ENCODE data around the gene KCNG2.

KCNG2 gene

GRCh38 chr18:79914614-79915160 is 116.9 kb downstream of the KCNG2 start:
- ChIA-PET POLR2A (no interaction called here), CTCF (no interaction called here)
- Histone ChIP-seq H3K9me3 (ENCODE audit: control insufficient read depth, insufficient read depth, low read depth, low read length) (no peaks in the 10 kb centered on the region), H3K4me3 (ENCODE audit: low read depth, low read length) (no peak overlapping the region), H3K36me3 (ENCODE audit: control insufficient read depth in 2 of 2, insufficient read depth in 1 of 2, low read length in 2 of 2) (peaks cover 0 to 20% of the 10 kb centered on the region in 2 experiments; a peak in 2 of 3 replicates), H3K27ac (ENCODE audit: extremely low read depth, low read depth, low read length) (no peak overlapping the region), H3K4me1 (ENCODE audit: control insufficient read depth, insufficient read depth, low read length) (no peaks in the 10 kb centered on the region)
- TF ChIP-seq ZSCAN5A (tag by site-specific recombination; IDR thresholded peaks at IDR 0.05) (no peak), KLF17 (tag by site-specific recombination; IDR thresholded peaks at IDR 0.05) (no peak), ZNF510 (tag by site-specific recombination; IDR thresholded peaks at IDR 0.05; ENCODE audit: insufficient replicate concordance) (no peak), SCRT2 (tag by site-specific recombination; IDR thresholded peaks at IDR 0.05) (no peak), REST (tag by site-specific recombination; IDR thresholded peaks at IDR 0.05) (no peak), ZNF223 (tag by site-specific recombination; IDR thresholded peaks at IDR 0.05) (no peak), ZNF580 (tag by site-specific recombination; IDR thresholded peaks at IDR 0.05) (no peak), ZNF561 (tag by site-specific recombination; IDR thresholded peaks at IDR 0.05; ENCODE audit: borderline replicate concordance) (no peak)

GRCh38 chr18:79915161-79916127 is 117.7 kb downstream of the KCNG2 start:
- CTCF ChIA-PET = no interaction called here
- no peak overlapping the region for H3K4me3 ChIP-seq (ENCODE audit: low read depth, low read length)
- H3K9me3 ChIP-seq (ENCODE audit: control insufficient read depth, insufficient read depth, low read depth, low read length) = no peaks in the 10 kb centered on the region
- H3K36me3 ChIP-seq (ENCODE audit: control insufficient read depth in 2 of 2, insufficient read depth in 1 of 2, low read length in 2 of 2) = peaks cover 0 to 20% of the 10 kb centered on the region in 2 experiments; a peak in 2 of 3 replicates
- no peak for TF ChIP-seq ZSCAN18 (tag by site-specific recombination; IDR thresholded peaks at IDR 0.05)
- no peak for TF ChIP-seq ZFP37 (tag by site-specific recombination; IDR thresholded peaks at IDR 0.05)
- no peak for TF ChIP-seq ZNF707 (tag by site-specific recombination; IDR thresholded peaks at IDR 0.05)
- TF ChIP-seq YY1 (tag by site-specific recombination; IDR thresholded peaks at IDR 0.05) = no peak
- H3K27ac ChIP-seq (ENCODE audit: extremely low read depth, low read depth, low read length) = no peak overlapping the region
- POLR2A ChIA-PET = no interaction called here
- H3K4me1 ChIP-seq (ENCODE audit: control insufficient read depth, insufficient read depth, low read length) = no peaks in the 10 kb centered on the region
